Astrocyte (in vitro differentiated cells and primary cell): ENCODE measurements around the gene KRTCAP2.

ENCODE experiments used
- EZH2 ChIP-seq: IDR thresholded peaks from 2 replicates; pipeline ENCODE4 v1.6.1; 2012; ENCODE audit warnings: mild to moderate bottlenecking, low read length, inconsistent platforms; ENCODE audit not compliant: insufficient read depth
- TF ChIP-seq, protein P1 (sequence below): IDR thresholded peaks from 2 replicates; pipeline ENCODE4 v1.5.1; 2011; ENCODE audit warnings: low read depth, mild to moderate bottlenecking, inconsistent platforms, low read length, moderate library complexity; ENCODE audit not compliant: insufficient read depth

DNA sequence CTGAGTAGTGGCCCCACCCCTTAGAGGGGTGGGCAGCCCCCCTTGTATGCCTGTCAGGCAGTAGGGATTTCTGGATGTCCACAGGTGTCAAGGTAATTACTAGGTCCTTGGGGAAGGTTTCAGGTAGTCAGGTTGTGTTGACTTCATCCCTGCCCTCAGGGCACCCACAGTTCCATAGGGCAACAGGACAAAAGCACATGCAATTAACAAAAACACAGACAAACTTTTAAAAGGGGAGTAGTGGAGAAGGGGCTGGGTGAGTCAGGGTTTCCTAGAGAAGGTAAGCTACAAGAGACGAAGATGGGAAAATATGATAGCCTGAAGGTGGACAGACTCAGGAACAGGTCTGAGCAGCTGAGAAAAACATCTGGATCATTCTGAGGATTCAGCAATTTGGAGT is 14.1 kb downstream of the KRTCAP2 start:
- TF ChIP-seq, protein P1, sequence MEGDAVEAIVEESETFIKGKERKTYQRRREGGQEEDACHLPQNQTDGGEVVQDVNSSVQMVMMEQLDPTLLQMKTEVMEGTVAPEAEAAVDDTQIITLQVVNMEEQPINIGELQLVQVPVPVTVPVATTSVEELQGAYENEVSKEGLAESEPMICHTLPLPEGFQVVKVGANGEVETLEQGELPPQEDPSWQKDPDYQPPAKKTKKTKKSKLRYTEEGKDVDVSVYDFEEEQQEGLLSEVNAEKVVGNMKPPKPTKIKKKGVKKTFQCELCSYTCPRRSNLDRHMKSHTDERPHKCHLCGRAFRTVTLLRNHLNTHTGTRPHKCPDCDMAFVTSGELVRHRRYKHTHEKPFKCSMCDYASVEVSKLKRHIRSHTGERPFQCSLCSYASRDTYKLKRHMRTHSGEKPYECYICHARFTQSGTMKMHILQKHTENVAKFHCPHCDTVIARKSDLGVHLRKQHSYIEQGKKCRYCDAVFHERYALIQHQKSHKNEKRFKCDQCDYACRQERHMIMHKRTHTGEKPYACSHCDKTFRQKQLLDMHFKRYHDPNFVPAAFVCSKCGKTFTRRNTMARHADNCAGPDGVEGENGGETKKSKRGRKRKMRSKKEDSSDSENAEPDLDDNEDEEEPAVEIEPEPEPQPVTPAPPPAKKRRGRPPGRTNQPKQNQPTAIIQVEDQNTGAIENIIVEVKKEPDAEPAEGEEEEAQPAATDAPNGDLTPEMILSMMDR: no peak
- no peak for TF ChIP-seq EZH2
